Endothelial cell of umbilical vein (primary cell): ENCODE results near the gene TAF8. TPM values are rescaled to one million over a fixed set of nuclear protein-coding genes. Genes with fewer than 3 reads are reported as not detected.

Source experiments
- BruUV-seq: library from RNA; stranded (reverse); fragments of 400-500 nt; replicated peaks from 2 replicates; lab custom pipeline; 2021; lab: Mats Ljungman, UMichigan
- CTCF ChIA-PET: fragments of 300-600, 350-600 bp; sonication (Branson Sonifier 250); formaldehyde crosslinking; loops from one replicate; lab custom pipeline; 2021; ENCODE audit warnings: antibody characterized with exemption, inconsistent platforms; lab: Charles Lee
- POLR2A ChIA-PET: fragments of 300-600, 350-600 bp; sonication (Branson Sonifier 250); formaldehyde crosslinking; loops from one replicate; lab custom pipeline; 2021; ENCODE audit warnings: antibody characterized with exemption, inconsistent platforms; lab: Charles Lee
- DNase-seq: peaks from one replicate; pipeline ENCODE4 v3.0.0-alpha.2; 2011; ENCODE audit warnings: low read depth, low spot score
- FAIRE-seq: peaks from 2 replicates; lab custom pipeline; 2011; peaks lifted over from hg19 to GRCh38; lab: Jason Lieb, UNC
- H2AFZ ChIP-seq: 2 replicates; pipeline ENCODE4 v1.6.0; 2012; ENCODE audit warnings: low read depth, low read length, control low read depth, inconsistent platforms
- H3K27ac ChIP-seq: 2 replicates; pipeline ENCODE4 v1.5.1; 2011; ENCODE audit warnings: low read depth, mild to moderate bottlenecking, control low read depth, low read length, moderate library complexity; ENCODE audit not compliant: insufficient read depth
- H3K27me3 ChIP-seq, 2 experiments: 2 replicates each; pipeline versions ENCODE4 v1.6.0 to v1.6.1; 2011; ENCODE audit warnings: low read length in 2 of 2, mixed read lengths in 1 of 2; ENCODE audit not compliant: control insufficient read depth in 2 of 2, insufficient read depth in 2 of 2
- H3K36me3 ChIP-seq, 2 experiments: 2 replicates in 1 of 2; 3 replicates in 1 of 2; pipeline ENCODE4 v1.5.1; 2011; ENCODE audit warnings: low read length in 2 of 2, mild to moderate bottlenecking in 1 of 2, moderate library complexity in 1 of 2; ENCODE audit not compliant: control insufficient read depth in 2 of 2, insufficient read depth in 2 of 2; ENCODE audit errors: extremely low read depth in 1 of 2
- H3K4me1 ChIP-seq: 3 replicates; pipeline ENCODE4 v1.5.1; 2011; ENCODE audit warnings: mild to moderate bottlenecking, low read length; ENCODE audit not compliant: control insufficient read depth, insufficient read depth; ENCODE audit errors: extremely low read depth
- H3K4me2 ChIP-seq: 2 replicates; pipeline ENCODE4 v1.6.1; 2011; ENCODE audit warnings: low read length, control low read depth, mixed read lengths; ENCODE audit not compliant: insufficient read depth
- H3K4me3 ChIP-seq, 3 experiments: fragments of 200-600 bp in 1 of 3; sonication (generic), shearing (Covaris generic) in 1 of 3; replicated peaks in 1 of 3; 2 replicates each; pipeline ENCODE4 v1.5.1; 2011 to 2016; ENCODE audit warnings: control low read depth in 3 of 3, low read length in 3 of 3, mild to moderate bottlenecking in 2 of 3, inconsistent platforms in 1 of 3, low read depth in 1 of 3, moderate library complexity in 1 of 3; ENCODE audit not compliant: insufficient read depth in 1 of 3
- H3K79me2 ChIP-seq: 2 replicates; pipeline ENCODE4 v1.6.0; 2012; ENCODE audit warnings: low read length, inconsistent platforms; ENCODE audit not compliant: control insufficient read depth, insufficient read depth
- H3K9ac ChIP-seq: replicated peaks from 2 replicates; pipeline ENCODE3; 2011; ENCODE audit warnings: low read length, control low read depth; ENCODE audit not compliant: insufficient read depth; ENCODE audit errors: extremely low read depth
- H3K9me1 ChIP-seq: replicated peaks from 3 replicates; pipeline ENCODE4 v1.6.0; 2011; ENCODE audit warnings: mild to moderate bottlenecking, low read length; ENCODE audit not compliant: control insufficient read depth, insufficient read depth; ENCODE audit errors: extremely low read depth
- H3K9me3 ChIP-seq: replicated peaks from 2 replicates; pipeline ENCODE4 v1.5.1; 2012; ENCODE audit warnings: low read length, inconsistent platforms; ENCODE audit not compliant: control insufficient read depth, insufficient read depth
- H4K20me1 ChIP-seq: replicated peaks from 2 replicates; pipeline ENCODE3; 2011; ENCODE audit warnings: mild to moderate bottlenecking, low read length; ENCODE audit not compliant: control insufficient read depth, insufficient read depth; ENCODE audit errors: extremely low read depth
- EZH2 ChIP-seq: IDR thresholded peaks from 2 replicates; pipeline ENCODE4 v1.6.1; 2012; ENCODE audit warnings: borderline replicate concordance, low read depth, mild to moderate bottlenecking, moderate library complexity, low read length, inconsistent platforms; ENCODE audit not compliant: severe bottlenecking
- FOS ChIP-seq: IDR thresholded peaks from 2 replicates; pipeline ENCODE4 v1.6.1; 2011; ENCODE audit warnings: mild to moderate bottlenecking, low read length, moderate library complexity, borderline replicate concordance; ENCODE audit not compliant: insufficient read depth
- GATA2 ChIP-seq: IDR thresholded peaks from 2 replicates; pipeline ENCODE4 v1.7.0; 2011; ENCODE audit warnings: low read depth, mild to moderate bottlenecking, moderate library complexity, mixed read lengths, low read length; ENCODE audit not compliant: insufficient read length, insufficient read depth
- JUN ChIP-seq: IDR thresholded peaks from 2 replicates; pipeline ENCODE4 v1.6.1; 2011; ENCODE audit warnings: borderline replicate concordance, low read depth; ENCODE audit not compliant: insufficient read length, insufficient read depth
- MAX ChIP-seq: IDR thresholded peaks from 2 replicates; pipeline ENCODE4 v1.6.1; 2011; ENCODE audit not compliant: insufficient read depth, insufficient read length
- MYC ChIP-seq: IDR thresholded peaks from one replicate; pipeline ENCODE4 v1.6.1; 2011; ENCODE audit warnings: mild to moderate bottlenecking, low read depth, low read length
- POLR2A ChIP-seq: IDR thresholded peaks from 2 replicates; pipeline ENCODE4 v1.6.1; 2012; ENCODE audit warnings: low read depth, mild to moderate bottlenecking, control low read depth, low read length
- POLR2AphosphoS5 ChIP-seq: IDR thresholded peaks from 2 replicates; pipeline ENCODE4 v1.6.1; 2012; ENCODE audit warnings: low read depth, mild to moderate bottlenecking, control low read depth, low read length, moderate library complexity; ENCODE audit not compliant: insufficient read depth
- dilution Hi-C: fragments of 300-500 bp; cut with MboI; formaldehyde crosslinking; loops from one replicate; pipeline ENCODE4 v1.15.0; 2019; ENCODE audit warnings: low sequenced_read_pairs; ENCODE audit not compliant: extremely low pct_ligation_motif_present
- intact Hi-C: fragments of 100-400 bp; cut with micrococcal nuclease; formaldehyde crosslinking; loops from one replicate; pipeline ENCODE4 v1.10.0; 2022
- polyA plus RNA-seq, 4 experiments: library from polyadenylated mRNA; depleted of rRNA in 3 of 4; stranded (reverse) in 3 of 4; unstranded in 1 of 4; fragments of >200 nt; gene quantifications; 2 replicates each; pipeline versions ENCODE4 v1.2.1 to v1.2.3, GENCODE V29; 2011 to 2012; ENCODE audit warnings: missing spikeins in 1 of 4
- total RNA-seq: library from RNA; stranded (reverse); gene quantifications from 2 replicates; pipeline ENCODE4 v1.2.3, GENCODE V29; 2021
- TF ChIP-seq, protein P1 (sequence below), 2 donors: IDR thresholded peaks; 1 replicate in 1 of 2; 2 replicates in 1 of 2; pipeline ENCODE4 v1.5.1; 2011; ENCODE audit warnings: low read length in 2 of 2, mild to moderate bottlenecking in 2 of 2, moderate library complexity in 2 of 2, control low read depth in 1 of 2, inconsistent platforms in 1 of 2, low read depth in 1 of 2; ENCODE audit not compliant: insufficient read depth in 1 of 2; ENCODE audit errors: extremely low read depth in 1 of 2

Gene TAF8
- total and polyA plus RNA-seq, 2 donors (not counting 3 experiments of a cell fraction or from before 2014, with no cell fraction given), result 32.9 to 45.4 TPM

GRCh38 chr6:42108071-42108470 lies 57.7 kb downstream of the TAF8 start:
- POLR2A ChIA-PET, result no interaction called here
- Histone ChIP-seq H3K27ac (no peak overlapping the region), H2AFZ (no peak overlapping the region), H3K4me1 (no peaks in the 10 kb centered on the region), H3K4me3 (no peak overlapping the region), H3K79me2 (no peaks in the 10 kb centered on the region), H3K9me1 (no peaks in the 10 kb centered on the region), H3K27me3 (peaks cover 0 to 1% of the 10 kb centered on the region in 2 experiments), H3K36me3 (no peaks in the 10 kb centered on the region), H4K20me1 (no peaks in the 10 kb centered on the region), H3K4me2 (no peak overlapping the region), H3K9me3 (no peaks in the 10 kb centered on the region), H3K9ac (no peak overlapping the region)
- CTCF ChIA-PET, result interaction anchor here (0.9 to 1.4 kb wide), 2 partner anchors 9 to 51 kb away, joined by 3 to 7 read pairs; no protein-coding TSS in a partner anchor
- no peak for TF ChIP-seq GATA2
- TF ChIP-seq EZH2, result no peak
- TF ChIP-seq FOS, result no peak
- TF ChIP-seq POLR2A, result no peak
- TF ChIP-seq, protein P1, sequence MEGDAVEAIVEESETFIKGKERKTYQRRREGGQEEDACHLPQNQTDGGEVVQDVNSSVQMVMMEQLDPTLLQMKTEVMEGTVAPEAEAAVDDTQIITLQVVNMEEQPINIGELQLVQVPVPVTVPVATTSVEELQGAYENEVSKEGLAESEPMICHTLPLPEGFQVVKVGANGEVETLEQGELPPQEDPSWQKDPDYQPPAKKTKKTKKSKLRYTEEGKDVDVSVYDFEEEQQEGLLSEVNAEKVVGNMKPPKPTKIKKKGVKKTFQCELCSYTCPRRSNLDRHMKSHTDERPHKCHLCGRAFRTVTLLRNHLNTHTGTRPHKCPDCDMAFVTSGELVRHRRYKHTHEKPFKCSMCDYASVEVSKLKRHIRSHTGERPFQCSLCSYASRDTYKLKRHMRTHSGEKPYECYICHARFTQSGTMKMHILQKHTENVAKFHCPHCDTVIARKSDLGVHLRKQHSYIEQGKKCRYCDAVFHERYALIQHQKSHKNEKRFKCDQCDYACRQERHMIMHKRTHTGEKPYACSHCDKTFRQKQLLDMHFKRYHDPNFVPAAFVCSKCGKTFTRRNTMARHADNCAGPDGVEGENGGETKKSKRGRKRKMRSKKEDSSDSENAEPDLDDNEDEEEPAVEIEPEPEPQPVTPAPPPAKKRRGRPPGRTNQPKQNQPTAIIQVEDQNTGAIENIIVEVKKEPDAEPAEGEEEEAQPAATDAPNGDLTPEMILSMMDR (IDR thresholded peaks at IDR 0.05; ENCODE audit: extremely low read depth in 1 of 2, insufficient read depth in 1 of 2, low read depth in 1 of 2, low read length in 2 of 2), result no peak
- TF ChIP-seq JUN, result no peak
- TF ChIP-seq POLR2AphosphoS5, result no peak
- TF ChIP-seq MYC, result no peak
- TF ChIP-seq MAX, result no peak
- DNase-seq (no peak), FAIRE-seq (no peak)
- dilution Hi-C loops, result no loop called here
- BruUV-seq, result no TSS peak
- intact Hi-C loops, result no loop called here
